ENCODE measurements around the gene MSX2.

Gene MSX2

GRCh38 chr5:174767670-174768069 is 43.3 kb downstream of the MSX2 start:
- no peaks in the 10 kb centered on the region for H3K36me3 ChIP-seq (ENCODE audit: control insufficient read depth in 2 of 2, insufficient read depth in 1 of 2, low read length in 2 of 2)
- H3K27ac ChIP-seq (ENCODE audit: extremely low read depth, low read depth, low read length): no peak overlapping the region
- no peak for TF ChIP-seq ZNF112 (tag by site-specific recombination; IDR thresholded peaks at IDR 0.05)
- peak; percentile 98 for TF ChIP-seq EGR2 (tag by site-specific recombination; IDR thresholded peaks at IDR 0.05; ENCODE audit: low read depth)
- TF ChIP-seq ZFHX2 (tag by site-specific recombination; conservative IDR thresholded peaks at IDR 0.05): peak; percentile 98
- no peak for TF ChIP-seq ZNF76 (tag by site-specific recombination; IDR thresholded peaks at IDR 0.05; ENCODE audit: borderline replicate concordance, low read depth)
- CTCF ChIA-PET: no interaction called here
- H3K4me1 ChIP-seq (ENCODE audit: control insufficient read depth, insufficient read depth, low read length): no peaks in the 10 kb centered on the region
- H3K9me3 ChIP-seq (ENCODE audit: control insufficient read depth, insufficient read depth, low read depth, low read length): no peaks in the 10 kb centered on the region
- no peak overlapping the region for H3K4me3 ChIP-seq (ENCODE audit: low read depth, low read length)
- POLR2A ChIA-PET: no interaction called here

DNA sequence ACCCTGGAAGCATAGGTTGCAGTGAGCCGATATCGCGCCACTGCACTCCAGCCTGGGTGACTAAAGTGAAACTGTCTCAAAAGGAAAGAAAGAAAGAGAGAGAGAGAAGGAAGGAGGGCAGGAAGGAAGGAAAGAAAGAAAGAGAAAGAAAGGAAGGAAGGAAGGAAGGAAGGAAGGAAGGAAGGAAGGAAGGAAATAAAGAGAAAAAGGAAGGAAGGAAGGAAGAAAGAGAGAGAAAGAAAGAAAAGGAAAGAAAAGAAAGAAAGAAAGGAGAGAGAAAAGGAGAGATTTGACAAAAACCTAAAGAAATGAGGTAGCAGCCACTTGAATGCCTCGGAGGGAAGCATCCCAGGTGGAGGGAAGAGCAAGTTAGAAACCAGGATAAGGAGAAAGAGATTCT is 44.6 kb downstream of the MSX2 start:
- ChIA-PET CTCF (no interaction called here), POLR2A (no interaction called here)
- peak; percentile 94 for TF ChIP-seq ZNF366 (tag by site-specific recombination; conservative IDR thresholded peaks at IDR 0.05)
- TF ChIP-seq ATF2 (tag by site-specific recombination; IDR thresholded peaks at IDR 0.05; ENCODE audit: low read depth): no peak
- H3K36me3 ChIP-seq (ENCODE audit: control insufficient read depth in 2 of 2, insufficient read depth in 1 of 2, low read length in 2 of 2): no peaks in the 10 kb centered on the region
- H3K27ac ChIP-seq (ENCODE audit: extremely low read depth, low read depth, low read length): no peak overlapping the region
- no peaks in the 10 kb centered on the region for H3K9me3 ChIP-seq (ENCODE audit: control insufficient read depth, insufficient read depth, low read depth, low read length)
- no peaks in the 10 kb centered on the region for H3K4me1 ChIP-seq (ENCODE audit: control insufficient read depth, insufficient read depth, low read length)
- no peak overlapping the region for H3K4me3 ChIP-seq (ENCODE audit: low read depth, low read length)

DNA sequence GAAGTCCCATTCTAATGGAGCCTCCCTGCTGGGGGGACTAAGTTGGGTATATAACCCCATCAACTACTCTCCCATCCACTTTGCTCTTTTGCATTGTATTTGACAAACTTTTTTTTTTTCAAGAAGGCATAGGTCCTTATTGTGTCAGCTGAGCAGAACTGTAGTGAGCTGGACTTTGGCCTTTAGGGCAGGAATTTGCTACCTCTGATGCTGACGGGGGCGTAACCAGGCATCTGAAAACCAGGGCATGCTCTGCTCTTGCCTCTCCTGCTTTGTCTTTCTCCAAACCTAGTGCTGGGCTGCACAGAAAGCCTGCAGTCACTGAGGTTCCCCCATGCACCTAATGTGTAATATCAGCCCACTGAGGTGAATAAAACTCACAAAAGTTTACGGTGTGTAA is 49.0 kb downstream of the MSX2 start:
- TF ChIP-seq MEIS1 (CRISPR knock-in tag; IDR thresholded peaks at IDR 0.05; ENCODE audit: borderline replicate concordance) (no peak), ZNF37A (tag by site-specific recombination; IDR thresholded peaks at IDR 0.05) (no peak), ZNF248 (tag by site-specific recombination; IDR thresholded peaks at IDR 0.05) (no peak), ZNF529 (tag by site-specific recombination; IDR thresholded peaks at IDR 0.05; ENCODE audit: insufficient replicate concordance) (no peak), ZNF266 (tag by site-specific recombination; IDR thresholded peaks at IDR 0.05; ENCODE audit: low read depth) (no peak), ZNF433 (tag by site-specific recombination; IDR thresholded peaks at IDR 0.05; ENCODE audit: low read depth) (no peak), ZNF777 (tag by site-specific recombination; IDR thresholded peaks at IDR 0.05; ENCODE audit: borderline replicate concordance) (no peak), SETDB1 (IDR thresholded peaks at IDR 0.05; ENCODE audit: insufficient read length, low read length) (no peak), ZNF626 (tag by site-specific recombination; IDR thresholded peaks at IDR 0.05) (no peak), GLIS2 (tag by site-specific recombination; IDR thresholded peaks at IDR 0.05) (no peak), ZNF785 (tag by site-specific recombination; IDR thresholded peaks at IDR 0.05) (no peak), ZNF704 (tag by site-specific recombination; IDR thresholded peaks at IDR 0.05) (no peak)
- TF ChIP-seq, protein P1, sequence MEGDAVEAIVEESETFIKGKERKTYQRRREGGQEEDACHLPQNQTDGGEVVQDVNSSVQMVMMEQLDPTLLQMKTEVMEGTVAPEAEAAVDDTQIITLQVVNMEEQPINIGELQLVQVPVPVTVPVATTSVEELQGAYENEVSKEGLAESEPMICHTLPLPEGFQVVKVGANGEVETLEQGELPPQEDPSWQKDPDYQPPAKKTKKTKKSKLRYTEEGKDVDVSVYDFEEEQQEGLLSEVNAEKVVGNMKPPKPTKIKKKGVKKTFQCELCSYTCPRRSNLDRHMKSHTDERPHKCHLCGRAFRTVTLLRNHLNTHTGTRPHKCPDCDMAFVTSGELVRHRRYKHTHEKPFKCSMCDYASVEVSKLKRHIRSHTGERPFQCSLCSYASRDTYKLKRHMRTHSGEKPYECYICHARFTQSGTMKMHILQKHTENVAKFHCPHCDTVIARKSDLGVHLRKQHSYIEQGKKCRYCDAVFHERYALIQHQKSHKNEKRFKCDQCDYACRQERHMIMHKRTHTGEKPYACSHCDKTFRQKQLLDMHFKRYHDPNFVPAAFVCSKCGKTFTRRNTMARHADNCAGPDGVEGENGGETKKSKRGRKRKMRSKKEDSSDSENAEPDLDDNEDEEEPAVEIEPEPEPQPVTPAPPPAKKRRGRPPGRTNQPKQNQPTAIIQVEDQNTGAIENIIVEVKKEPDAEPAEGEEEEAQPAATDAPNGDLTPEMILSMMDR (tag by site-specific recombination; IDR thresholded peaks at IDR 0.05): no peak
- CTCF ChIA-PET: interaction anchor here (1.2 kb wide), 1 partner anchor 9 kb away, joined by 4 read pairs; no protein-coding TSS in a partner anchor
- Histone ChIP-seq H3K9me3 (ENCODE audit: control insufficient read depth, insufficient read depth, low read depth, low read length) (no peaks in the 10 kb centered on the region), H3K4me3 (ENCODE audit: low read depth, low read length) (no peak overlapping the region), H3K36me3 (ENCODE audit: control insufficient read depth in 2 of 2, insufficient read depth in 1 of 2, low read length in 2 of 2) (no peaks in the 10 kb centered on the region), H3K4me1 (ENCODE audit: control insufficient read depth, insufficient read depth, low read length) (no peaks in the 10 kb centered on the region), H3K27ac (ENCODE audit: extremely low read depth, low read depth, low read length) (no peak overlapping the region)
- POLR2A ChIA-PET: no interaction called here

All from HEK293 (cell line).